SK-MEL-5 (cell line): ENCODE measurements around the gene WWC2. TPM values are rescaled to one million over a fixed set of nuclear protein-coding genes. Genes with fewer than 3 reads are reported as not detected.
"Not testable (repeated sequence)": the region's sequence is repeated elsewhere in the genome, so short reads cannot be mapped to it uniquely, and the experiment has no call there.

Source experiments
- DNase-seq: peaks from one replicate; pipeline ENCODE4 v3.0.0-alpha.2; 2016; ENCODE audit warnings: low read depth, low spot score
- in situ Hi-C: cut with HindIII; loops from 2 replicates; pipeline ENCODE4 v1.10.0; 2016; ENCODE audit warnings: low sequenced_read_pairs, high pct_unique_total_duplicates, low pct_unique_long_range_greater_than_20kb
- total RNA-seq: library from RNA; depleted of rRNA; stranded (reverse); fragments of >200 nt; shearing (Covaris generic); gene quantifications from 2 replicates; pipeline ENCODE4 v1.2.3, GENCODE V29; 2014

The WWC2 gene
- total RNA-seq, 1 experiment from 2014 or later = 12.7 TPM

DNA sequence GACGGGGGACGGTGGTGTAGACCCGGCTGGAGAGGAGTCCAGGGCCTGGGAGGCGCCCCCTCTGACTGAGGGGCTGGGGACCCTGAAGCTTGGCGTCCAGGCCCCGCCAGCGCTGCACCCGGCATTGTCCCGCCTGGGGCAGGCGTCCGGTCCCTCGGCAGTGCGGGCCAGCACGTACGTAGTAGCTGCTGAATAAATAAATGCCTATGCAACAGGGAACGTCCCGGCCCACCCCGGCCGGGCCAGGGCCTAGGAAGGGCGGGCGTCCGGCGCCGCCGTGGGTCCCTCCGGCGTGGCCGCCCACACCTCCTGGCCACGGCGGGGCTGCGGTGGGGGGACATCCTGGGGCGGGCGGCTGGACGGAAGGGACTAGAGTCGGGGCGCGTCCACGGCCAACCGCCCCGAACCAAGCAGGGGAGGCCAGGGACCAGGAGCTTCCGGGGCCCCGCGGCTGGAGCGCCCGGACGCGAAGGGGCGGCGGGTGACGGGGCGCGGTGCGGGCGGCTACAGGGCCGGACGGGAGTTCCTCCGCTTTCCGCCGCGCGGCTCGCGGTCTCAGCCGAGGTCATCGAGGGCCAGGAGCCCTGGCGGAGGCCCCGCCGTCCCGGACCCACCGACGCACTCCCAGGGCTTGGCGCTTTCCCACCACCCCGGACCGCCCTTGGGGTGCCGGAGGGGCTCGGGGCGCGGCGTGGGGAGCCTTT lies 886 bp upstream of the WWC2 start:
- no peak for DNase-seq
- in situ Hi-C loops = no loop called here

DNA sequence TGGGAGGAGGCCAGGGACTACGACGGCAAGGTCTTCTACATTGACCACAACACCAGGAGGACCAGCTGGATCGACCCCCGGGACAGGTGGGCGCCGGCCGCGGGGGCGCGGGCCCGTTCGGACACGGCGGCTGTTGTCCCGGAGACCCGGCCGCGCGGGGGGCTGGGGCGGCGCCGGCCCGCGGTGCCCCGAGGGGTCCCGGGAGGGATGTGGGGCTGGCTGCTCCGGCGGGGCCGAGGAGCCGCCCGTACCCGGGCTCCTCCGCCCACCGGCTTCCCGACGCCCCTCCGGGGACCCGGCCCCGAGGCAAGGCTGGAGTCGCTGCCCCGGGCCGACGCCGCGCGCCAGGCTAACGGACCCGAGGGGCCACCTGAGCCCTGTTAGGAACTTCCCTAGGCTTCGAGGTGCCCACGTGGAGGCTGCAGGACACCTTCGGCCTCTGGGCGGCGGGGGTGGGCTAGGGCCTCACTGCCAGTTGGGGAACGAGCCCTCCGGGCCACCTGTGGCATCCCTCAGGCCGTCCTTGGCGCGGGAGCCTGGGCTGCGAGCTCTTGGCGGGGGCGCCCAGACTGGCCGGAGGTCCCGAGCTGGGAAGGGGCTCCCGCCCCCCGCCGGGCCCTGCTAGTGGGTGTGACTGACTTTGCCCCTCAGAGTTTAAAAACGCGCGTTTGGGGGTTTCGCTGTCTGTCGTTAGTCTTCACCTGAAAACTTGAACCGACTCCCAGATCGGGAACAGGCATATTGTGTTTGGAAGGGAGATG lies 660 bp downstream of the WWC2 start:
- in situ Hi-C loops = no loop called here
- peak; percentile 30 for DNase-seq

DNA sequence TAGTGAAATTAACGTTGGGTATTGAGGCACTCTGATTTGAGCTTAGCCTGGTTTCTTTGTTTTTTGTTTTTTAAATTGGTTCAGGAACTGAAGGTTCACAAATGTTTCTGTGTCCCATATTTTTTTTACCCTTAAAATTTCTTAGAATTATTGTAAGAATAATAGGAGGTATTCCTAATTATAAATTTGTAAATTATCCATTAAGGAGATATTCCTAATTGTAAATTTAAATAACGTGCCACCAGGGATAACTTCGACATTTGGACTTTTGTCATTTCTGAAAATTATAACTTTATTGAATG lies 1.2 kb downstream of the WWC2 start:
- in situ Hi-C loops = no loop called here

GRCh38 chr4:183100827-183101226 lies 1.8 kb downstream of the WWC2 start:
- DNase-seq = no peak
- in situ Hi-C loops = no loop called here

More for the DNA sequence above, 1.2 kb downstream of the WWC2 start:
- DNase-seq = no peak

DNA sequence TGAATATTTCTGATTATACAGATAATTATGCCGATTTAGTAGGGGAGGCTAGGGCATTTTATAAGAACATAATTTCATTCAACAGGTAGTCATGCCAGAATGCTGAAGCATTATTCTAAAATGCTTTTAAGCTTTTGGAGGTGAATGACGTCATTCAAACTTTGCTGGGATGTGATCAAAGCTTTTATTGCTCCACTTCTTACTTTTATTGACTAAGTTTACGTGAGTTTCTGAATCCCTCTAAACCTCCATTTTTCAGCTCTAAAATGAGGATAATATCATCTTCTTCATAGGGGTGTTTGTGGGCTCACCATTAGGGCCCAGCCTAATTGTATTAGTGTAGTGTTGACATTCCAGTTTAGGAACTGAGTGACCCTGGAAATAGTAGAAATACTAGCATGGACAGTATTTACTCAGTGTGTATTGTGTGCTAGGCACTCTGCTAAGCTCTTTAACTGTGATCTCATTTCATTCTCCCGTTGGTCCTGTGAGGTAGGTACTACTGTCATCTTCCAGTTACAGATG lies 3.0 kb downstream of the WWC2 start:
- in situ Hi-C loops = no loop called here
- DNase-seq = no peak

DNA sequence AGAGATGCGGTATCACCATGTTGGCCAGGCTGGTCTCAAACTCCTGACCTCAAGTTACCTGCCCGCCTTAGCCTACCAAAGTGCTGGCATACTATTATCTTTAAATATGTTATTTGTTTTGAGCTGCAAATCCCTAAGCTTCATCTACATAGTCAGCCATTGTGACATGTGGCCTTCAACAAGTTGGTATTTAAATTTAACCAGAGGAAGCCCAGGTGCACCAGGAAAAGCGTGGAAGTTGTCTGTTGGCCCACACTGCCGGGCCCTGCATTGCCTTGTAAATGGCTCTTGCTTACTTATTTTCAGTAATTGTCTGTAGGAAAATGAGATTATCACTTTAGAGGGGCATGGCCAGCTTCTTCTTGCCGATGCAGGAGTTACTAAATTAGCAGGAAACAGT lies 6.0 kb downstream of the WWC2 start:
- no peak for DNase-seq
- in situ Hi-C loops = no loop called here

DNA sequence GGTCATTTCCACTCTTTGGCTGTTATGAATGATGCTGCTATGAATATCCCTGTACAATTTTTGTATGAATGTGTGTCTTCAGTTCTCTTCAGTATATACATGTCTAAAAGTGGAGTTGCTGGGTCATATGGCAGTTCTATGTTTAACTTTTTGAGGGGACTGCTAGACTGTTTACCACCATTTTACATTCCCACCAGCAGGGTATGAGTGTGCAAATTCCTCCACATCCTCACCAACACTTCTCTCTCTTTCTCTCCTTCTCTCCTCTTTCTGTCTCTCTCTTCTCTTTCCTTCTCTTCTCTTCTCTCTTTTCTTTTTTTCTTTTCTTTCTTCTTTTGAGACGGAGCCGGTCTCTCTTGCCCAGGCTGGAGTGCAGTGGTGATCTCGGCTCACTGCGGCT lies 7.8 kb downstream of the WWC2 start:
- in situ Hi-C loops = no loop called here
- DNase-seq = peak; percentile 15

GRCh38 chr4:183107891-183108459 lies 8.9 kb downstream of the WWC2 start:
- DNase-seq = no peak
- in situ Hi-C loops = no loop called here

- in situ Hi-C loops = no loop called here
Observed at GRCh38 chr4:183110244-183110643, 11.2 kb downstream of the WWC2 start.

GRCh38 chr4:183111452-183111885 lies 12.4 kb downstream of the WWC2 start:
- no peak for DNase-seq
- in situ Hi-C loops = no loop called here

More at GRCh38 chr4:183110244-183110643, 11.2 kb downstream of the WWC2 start:
- DNase-seq = no peak

DNA sequence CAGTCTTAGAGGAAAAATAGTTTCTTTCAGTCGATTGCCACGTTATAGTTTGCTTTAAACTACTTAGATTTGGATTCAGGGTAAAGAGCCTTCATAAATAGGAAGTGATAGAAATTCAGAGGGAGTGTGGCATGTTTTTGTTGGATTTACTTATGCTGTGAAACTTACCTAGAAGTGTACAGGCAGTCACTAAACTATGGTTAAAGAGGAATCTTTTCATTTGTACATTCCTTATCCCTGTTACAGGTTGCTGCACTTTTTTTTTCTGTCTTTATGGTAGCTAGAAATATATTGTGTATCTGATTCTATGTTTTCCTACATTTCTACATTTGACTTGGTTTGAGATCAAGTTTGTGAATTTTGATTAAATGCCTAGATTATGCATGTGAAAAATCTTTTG lies 19.1 kb downstream of the WWC2 start:
- in situ Hi-C loops = no loop called here
- DNase-seq = no peak

DNA sequence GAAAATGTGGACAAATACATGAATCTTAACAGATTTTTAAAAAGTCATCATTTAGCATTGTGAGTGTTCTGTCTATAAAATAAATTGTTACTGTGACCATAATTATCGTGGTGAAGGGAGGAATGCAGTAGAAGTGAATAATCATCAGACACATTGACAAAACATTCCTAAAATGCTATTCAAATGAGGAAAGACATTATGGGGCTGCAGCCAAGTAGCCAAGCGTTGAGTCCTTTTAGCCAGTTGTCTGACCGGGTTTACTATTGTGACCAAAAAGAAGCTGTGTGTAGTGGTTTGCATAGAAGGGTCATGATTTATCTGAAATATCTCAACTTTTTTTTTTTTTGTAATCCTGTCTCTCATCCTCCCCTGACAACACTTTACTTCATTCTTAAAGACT lies 19.5 kb downstream of the WWC2 start:
- in situ Hi-C loops = no loop called here
- DNase-seq = no peak

DNA sequence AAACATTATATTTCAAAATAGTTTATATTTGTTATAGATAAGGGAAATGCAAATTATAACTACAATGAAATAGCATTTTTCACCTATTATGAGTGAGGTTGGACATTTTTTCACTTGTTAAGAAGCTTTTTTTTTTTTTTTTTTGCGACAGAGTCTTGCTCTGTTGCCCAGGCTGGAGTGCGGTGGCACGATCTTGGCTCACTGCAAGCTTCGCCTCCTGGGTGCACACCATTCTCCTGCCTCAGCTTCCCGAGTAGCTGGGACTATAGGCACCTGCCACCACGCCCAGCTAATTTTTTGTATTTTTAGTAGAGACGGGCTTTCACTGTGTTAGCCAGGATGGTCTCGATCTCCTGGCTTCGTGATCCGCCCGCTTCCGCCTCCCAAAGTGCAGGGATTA lies 22.6 kb downstream of the WWC2 start:
- in situ Hi-C loops, DNase-seq: not testable (repeated sequence)

- no peak for DNase-seq
- in situ Hi-C loops = no loop called here
Observed at GRCh38 chr4:183124228-183124627, 25.2 kb downstream of the WWC2 start.

- in situ Hi-C loops = no loop called here
- DNase-seq = no peak
Observed at GRCh38 chr4:183124865-183125264, 25.8 kb downstream of the WWC2 start.

GRCh38 chr4:183129125-183129524 lies 30.1 kb downstream of the WWC2 start:
- in situ Hi-C loops = no loop called here
- no peak for DNase-seq

DNA sequence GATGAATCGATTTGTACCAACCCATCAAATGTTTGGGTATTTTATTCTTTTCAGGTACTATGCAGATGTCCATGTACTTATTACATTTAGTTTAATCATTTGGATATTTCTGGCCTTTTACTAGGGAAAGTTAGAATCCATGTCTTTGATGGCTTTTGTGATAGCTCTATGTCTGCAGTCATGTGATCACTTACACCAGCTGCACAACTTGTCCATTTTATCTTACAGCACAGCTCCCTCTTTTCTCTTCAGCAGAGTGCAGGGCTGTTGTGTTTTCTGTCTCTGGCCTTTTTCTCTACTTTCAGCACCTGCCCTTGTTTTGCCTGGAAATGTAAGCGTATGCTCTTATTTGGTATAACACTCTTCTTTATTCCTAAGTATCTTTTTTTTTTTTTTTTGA lies 30.6 kb downstream of the WWC2 start:
- DNase-seq = no peak
- in situ Hi-C loops = no loop called here

GRCh38 chr4:183130328-183131155 lies 31.5 kb downstream of the WWC2 start:
- in situ Hi-C loops = no loop called here
- no peak for DNase-seq
